CD4-positive, alpha-beta T cell treated with Interleukin-15 for 4 hours (primary cell): ENCODE data around the gene FGF6.
A peak's percentile ranks its signal among the peaks of the same experiment; 100 is the strongest.

ENCODE experiments used
- DNase-seq: peaks from one replicate; pipeline ENCODE4 v3.0.0-alpha.2; 2020; ENCODE audit warnings: low spot score

The FGF6 gene

GRCh38 chr12:4447151-4447550, 1.5 kb upstream of the FGF6 start:
- no peak for DNase-seq

- no peak for DNase-seq
Observed at GRCh38 chr12:4446335-4446734, 720 bp upstream of the FGF6 start.

GRCh38 chr12:4444031-4444430, 1.6 kb downstream of the FGF6 start:
- no peak for DNase-seq

GRCh38 chr12:4443616-4444015, 2.0 kb downstream of the FGF6 start:
- DNase-seq = no peak

GRCh38 chr12:4441355-4442335, 4.0 kb downstream of the FGF6 start:
- DNase-seq = no peak

- no peak for DNase-seq
Observed at GRCh38 chr12:4440187-4440941, 5.3 kb downstream of the FGF6 start.

GRCh38 chr12:4439736-4440135, 5.9 kb downstream of the FGF6 start:
- no peak for DNase-seq

GRCh38 chr12:4438834-4439596, 6.6 kb downstream of the FGF6 start:
- DNase-seq = no peak

- no peak for DNase-seq
Observed at GRCh38 chr12:4435537-4435936, 10.1 kb downstream of the FGF6 start.

GRCh38 chr12:4434706-4435425, 10.7 kb downstream of the FGF6 start:
- DNase-seq = no peak

- no peak for DNase-seq
Observed at GRCh38 chr12:4434301-4434700, 11.3 kb downstream of the FGF6 start.

- DNase-seq = no peak
Observed at GRCh38 chr12:4433745-4434058, 11.9 kb downstream of the FGF6 start.

GRCh38 chr12:4432878-4433744, 12.5 kb downstream of the FGF6 start:
- DNase-seq = no peak

GRCh38 chr12:4431866-4432265, 13.7 kb downstream of the FGF6 start:
- DNase-seq = no peak

- DNase-seq = no peak
Observed at GRCh38 chr12:4431436-4431835, 14.2 kb downstream of the FGF6 start.

- no peak for DNase-seq
Observed at GRCh38 chr12:4424422-4424821, 21.2 kb downstream of the FGF6 start.

GRCh38 chr12:4423528-4424195, 22.0 kb downstream of the FGF6 start:
- no peak for DNase-seq

GRCh38 chr12:4422985-4423384, 22.6 kb downstream of the FGF6 start:
- DNase-seq = no peak

GRCh38 chr12:4421590-4422031, 24.0 kb downstream of the FGF6 start:
- peak; percentile 54 for DNase-seq

- no peak for DNase-seq
Observed at GRCh38 chr12:4420138-4420670, 25.4 kb downstream of the FGF6 start.
